ENCODE measurements around the gene KCND3. TPM values are rescaled to one million over a fixed set of nuclear protein-coding genes. Genes with fewer than 3 reads are reported as not detected.

KCND3 gene
- total RNA-seq, 1 donor from 2014 or later = 0.99 TPM

GRCh38 chr1:111956155-111956771, 33.2 kb downstream of the KCND3 start:
- no peak for DNase-seq

GRCh38 chr1:111955755-111956154, 33.7 kb downstream of the KCND3 start:
- DNase-seq = no peak

DNA sequence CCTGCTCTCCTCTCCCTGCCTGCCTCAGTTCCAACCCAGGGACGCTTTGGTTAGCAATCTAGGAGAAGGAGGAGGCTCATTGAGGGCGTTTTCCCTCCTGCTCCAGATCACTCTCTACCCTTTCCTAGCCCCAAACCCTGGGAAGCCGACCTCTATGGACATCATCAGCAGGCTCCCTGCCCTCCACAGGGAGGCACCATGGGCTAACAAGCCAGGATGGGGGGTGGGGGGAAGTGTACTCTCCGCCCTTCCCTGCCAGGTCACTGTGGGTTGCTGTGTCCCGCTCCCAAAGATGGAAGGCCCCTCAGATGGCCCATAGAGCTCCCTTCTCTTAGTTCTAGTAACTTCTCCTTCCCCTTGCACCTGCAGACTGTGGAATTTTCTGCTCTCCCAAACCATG, 35.7 kb downstream of the KCND3 start:
- DNase-seq = no peak

DNA sequence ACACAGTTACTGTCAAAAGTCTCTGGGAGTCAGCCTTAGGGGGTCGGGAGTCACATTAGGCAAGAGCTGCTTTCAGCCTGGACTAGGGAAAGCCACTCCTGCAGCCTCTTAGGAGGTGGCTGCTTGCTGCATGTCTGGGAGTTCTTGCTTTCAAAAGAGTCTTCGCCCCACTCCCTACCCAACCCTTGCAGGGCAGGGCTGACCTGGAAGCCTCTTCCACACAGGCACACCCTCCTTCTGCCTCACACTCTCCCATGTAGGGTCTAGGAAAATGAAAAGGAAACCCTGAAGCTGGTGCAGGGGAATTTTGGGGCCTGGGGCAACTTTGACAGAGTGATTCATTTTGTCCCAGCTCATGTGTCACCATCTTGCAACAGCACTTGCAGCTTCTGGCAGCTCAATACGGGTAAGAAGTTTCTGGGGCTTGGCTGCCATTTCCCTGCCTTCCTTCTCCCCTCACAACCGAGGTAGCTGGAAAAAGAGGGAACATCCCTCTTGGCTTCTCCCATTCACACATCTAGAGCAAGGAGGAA, 37.3 kb downstream of the KCND3 start:
- DNase-seq = no peak

DNA sequence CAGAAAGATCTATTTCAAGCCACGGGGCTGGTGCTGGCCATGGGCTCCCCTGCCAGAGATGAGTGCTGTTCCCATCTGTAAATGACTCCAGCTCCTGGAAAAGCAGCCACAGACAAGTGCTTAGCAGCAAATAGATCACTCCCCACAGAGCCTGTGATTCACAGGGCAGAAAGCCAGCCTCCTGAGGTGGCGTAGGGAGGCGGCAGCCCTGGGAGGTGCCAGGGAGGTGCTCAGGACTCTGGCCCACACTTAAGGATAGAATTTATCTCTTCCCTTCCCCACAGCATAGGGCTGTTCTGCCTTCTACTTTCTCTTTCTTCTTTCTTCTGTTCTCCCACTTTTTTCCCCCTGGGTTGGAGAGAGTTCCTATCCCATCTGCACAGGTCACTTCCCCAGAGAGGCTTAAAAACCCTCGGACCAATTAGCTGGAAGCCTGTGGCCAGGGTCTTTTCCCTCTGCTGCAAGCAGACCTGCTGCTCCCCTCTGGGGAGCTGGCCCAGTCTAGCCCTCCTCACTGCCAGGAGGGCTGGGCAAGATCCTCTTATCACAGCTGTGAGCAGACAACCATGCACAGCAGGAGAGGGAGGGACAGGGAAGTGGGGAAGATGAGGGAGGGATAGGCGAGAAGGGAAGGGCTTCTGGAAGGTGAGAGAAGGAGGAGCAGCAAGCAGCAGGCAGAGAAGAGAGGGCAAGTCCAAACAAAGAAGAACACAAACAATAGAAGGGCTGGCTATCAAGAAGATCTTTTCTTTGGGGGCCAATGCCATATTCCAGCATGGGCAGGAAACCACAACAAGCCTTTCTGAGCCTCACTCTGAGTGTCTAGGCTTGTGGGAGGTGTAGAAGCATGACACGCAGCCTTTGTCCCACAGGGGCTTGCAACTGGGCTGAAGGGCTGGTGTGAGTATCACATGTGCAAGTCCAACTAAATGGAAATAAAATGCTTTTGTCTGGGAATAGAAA, 41.0 kb downstream of the KCND3 start:
- no peak for DNase-seq

DNA sequence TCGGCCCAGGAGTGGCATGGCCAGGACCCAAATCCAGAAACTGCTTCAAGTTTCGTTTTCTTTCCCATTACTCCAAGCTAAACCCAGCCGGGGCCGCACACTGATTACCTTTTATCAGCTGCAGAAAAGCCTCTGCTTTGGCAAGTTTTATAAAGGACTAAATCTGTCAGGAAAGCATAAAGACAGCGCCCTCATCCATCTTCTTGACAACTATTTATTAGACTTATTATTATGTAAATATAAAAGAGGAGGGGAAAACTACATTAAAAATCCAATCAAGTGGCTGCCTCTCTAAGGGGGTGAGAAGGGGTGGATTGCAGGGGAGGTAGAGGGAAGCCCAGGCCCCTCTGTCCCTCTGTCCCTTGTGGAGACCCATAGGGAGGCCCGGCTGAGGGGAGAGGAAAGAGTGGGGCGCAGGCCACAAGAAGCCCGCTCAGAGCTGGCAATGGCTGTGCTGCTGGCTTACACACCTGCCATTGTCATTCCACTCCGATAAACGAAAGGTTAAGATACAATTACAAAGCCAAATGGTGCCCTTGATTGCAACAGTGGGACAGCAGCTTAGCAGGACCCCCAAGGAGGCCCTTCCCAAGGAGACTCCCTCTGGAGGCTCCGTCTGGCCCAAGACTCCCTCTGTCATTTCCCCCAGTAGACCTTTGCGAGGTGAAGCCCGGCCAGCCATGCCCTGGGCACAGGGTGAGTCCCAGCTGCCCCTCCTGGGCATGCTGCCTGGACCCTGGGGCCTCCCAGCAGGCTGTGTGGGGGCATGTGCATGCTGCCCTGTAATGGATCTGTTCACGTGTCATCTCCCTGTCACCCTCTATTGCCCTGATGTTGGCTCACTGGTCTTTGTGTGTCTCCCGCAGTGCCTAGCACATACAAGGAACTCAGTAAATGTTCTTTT, 45.4 kb downstream of the KCND3 start:
- DNase-seq = no peak

DNA sequence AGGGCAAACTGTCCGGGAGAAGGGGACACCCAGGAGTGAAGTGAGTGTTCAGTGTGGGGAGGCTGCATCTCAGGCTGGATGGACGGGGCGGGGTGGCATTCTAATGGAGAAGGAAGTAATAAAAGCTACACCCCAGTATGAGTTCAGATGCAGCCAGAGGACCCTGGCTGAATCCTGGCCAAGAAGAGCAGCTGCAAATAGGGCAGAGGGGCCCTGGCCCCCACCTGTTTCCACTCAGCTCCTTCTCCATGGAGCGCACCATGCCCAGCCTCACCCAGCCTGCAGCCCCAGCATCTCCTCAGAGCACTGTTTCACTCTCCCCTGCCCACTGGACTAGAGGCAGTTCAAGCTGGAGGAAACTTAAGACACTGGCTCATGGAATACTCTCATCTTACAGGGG, 46.4 kb downstream of the KCND3 start:
- no peak for DNase-seq

DNA sequence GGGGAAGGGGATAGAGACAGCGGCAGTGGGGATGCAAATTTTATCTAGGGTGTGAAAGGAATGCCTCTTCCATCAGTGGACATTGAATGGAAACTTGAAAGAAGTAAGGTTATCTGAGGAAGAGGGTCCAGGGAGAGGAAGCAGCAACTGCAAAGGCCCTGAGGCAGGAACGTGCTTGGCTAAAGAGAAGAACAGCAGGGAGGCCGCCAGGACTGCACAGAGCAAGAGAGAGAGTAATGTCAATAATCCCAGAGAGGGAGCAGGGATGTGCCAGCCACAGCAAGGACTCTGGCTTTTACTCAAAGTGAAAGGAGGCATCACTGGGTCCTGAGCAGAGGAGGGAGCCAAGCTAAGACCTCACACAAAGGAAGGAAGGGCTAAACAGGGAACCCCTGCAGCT, 50.9 kb downstream of the KCND3 start:
- DNase-seq = no peak

DNA sequence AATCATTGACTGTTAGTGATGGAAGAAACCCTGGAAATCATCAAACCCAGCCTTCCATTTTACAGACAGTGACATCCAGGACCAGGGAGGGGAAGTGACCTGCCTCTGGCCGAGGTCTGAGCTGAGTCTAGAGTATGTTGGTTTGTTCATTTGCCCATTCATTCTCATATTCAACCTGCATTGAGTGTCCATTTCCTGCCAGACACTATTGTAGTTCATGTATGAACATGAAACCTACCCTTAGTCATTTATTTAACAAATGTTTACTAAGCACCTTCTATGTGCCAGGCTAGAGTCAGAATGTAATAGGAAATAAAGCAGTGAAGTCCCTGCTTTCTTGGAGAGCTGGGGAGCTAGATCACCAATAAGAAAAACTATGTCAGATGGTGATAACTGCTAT, 51.3 kb downstream of the KCND3 start:
- no peak for DNase-seq

- DNase-seq = no peak
Measured at GRCh38 chr1:111937147-111937725, 52.2 kb downstream of the KCND3 start.

GRCh38 chr1:111934106-111934852, 55.2 kb downstream of the KCND3 start:
- DNase-seq = no peak

GRCh38 chr1:111930356-111930755, 59.1 kb downstream of the KCND3 start:
- no peak for DNase-seq

DNA sequence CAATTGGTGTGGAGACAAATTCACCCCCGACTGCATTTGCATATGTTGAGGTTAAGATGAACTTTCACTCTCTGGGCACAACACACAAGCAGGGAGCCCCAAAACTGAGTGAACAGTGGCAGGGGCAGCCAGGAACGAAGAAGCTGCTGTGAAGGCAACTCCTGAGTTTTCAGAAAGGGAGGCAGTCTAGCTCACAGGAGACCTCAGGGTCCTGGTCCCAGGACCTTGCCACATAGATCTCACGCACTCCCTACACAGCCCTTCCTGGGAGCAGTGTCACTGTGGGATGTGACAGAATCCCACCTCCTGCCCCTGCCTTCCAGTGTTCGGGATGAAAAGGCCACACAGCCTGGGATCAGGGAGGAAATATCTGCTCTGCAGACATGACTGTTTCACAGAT, 60.9 kb downstream of the KCND3 start:
- DNase-seq = no peak

DNA sequence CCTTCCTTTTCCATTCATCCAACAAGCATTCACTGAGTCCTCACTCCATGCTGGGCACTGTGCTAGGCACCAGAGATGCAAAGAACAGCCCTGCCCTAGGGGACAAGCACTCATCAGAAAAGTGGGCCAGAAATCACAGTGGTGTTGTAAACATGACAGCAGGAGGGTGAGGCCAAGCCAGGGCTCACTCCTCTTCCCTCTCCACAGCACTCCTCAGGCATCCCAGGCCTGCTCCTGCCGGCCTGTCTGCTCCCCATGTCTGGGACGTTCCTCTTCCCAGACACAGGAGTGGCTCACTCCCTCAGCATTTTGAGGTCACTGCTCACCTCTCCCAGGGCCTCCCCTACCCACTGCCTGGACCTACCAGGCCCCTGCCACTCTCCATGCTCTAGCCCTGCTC, 61.8 kb downstream of the KCND3 start:
- no peak for DNase-seq

DNA sequence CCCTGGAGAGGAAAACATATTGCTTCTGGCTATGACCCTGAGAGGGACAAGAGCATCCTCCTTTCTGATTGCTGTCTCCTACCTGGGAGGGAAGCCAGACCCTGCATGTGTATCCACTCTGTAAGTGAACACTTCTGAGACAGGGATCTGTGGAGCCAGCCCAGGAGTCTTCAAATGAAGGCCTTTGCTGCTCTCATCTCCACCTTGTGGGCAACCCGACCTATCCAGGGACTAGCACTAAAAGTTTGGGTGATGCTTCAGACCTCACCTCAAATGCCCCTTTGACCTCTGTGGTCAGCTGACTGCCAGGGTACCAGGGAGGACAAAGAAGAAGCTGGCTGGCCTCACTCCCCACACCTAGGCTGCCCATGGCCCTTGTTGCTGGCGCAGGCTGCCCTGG, 64.7 kb downstream of the KCND3 start:
- no peak for DNase-seq

DNA sequence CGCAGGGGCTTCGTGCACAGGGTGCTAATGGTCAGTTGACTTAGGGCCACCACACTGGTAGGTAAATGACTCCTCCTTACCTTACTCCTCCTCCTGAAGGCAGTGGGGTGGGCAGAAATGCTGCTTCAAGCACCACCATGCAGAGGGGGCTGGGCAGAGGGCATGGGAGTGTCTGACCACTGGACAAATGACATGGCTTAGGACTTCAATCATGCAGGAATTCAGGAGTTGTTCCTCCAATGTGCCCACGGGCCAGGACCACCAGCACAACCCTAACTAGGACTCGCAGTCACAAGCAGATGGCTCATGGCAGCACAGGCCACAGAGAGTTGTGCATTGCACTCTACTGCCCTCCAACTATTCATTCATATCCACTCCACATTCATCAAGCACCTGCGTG, 65.7 kb downstream of the KCND3 start:
- no peak for DNase-seq

DNA sequence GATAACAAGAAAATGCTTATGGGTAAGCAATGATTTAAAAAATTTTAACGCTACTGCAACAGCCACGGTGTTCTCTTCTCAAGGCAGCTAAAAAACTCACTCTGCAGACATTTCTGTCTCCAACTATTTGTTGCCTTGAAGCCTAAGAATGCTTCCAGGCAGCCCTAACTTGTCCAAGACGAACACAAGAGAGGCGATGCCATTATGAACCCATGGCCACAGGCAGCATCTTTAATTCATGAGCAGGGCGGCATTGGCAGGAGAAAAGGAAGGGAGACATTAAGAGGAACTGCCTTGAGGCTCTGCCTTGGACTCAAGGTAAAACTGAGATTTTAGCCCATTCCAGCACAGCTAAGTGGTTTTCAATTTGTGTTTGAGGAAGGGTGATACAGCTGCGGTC, 67.5 kb downstream of the KCND3 start:
- no peak for DNase-seq

DNA sequence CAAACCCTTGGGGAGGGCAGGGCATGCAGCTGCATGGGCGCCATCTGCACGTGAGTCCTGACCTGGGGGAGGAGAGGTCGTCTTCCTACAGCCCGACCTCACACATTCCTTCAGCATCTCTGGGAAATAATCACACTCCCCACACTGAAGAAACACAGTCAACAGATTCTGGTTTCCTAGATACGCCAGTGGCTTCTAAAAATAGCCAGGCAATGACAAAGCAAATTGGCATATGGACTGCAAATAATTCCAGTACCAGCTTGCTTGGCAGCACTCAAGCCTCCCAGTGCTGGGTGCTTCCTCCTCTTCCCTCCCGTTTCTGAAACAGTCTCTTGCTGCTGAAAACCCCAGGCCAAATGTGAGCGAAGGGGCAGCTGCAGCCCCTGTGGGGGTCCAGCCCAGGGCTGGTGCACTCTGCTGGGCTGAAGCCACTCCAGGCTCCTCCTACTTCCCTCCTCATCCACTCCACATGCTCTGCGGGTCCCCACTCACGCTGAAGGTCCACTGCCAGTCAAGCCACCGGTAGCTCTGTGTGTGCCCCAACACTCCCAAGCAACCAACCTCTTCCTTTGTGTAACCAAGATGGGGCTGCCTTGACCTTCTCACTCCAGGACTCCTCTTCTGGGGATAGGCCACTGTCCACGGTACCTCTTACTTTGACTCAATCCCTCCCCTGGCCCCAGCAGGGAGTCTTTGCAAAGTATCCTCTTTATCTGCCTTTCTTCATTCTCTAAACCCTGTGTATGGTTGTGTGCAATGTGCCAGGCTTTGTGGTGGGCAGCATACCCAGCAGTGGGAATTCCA, 69.0 kb downstream of the KCND3 start:
- no peak for DNase-seq

DNA sequence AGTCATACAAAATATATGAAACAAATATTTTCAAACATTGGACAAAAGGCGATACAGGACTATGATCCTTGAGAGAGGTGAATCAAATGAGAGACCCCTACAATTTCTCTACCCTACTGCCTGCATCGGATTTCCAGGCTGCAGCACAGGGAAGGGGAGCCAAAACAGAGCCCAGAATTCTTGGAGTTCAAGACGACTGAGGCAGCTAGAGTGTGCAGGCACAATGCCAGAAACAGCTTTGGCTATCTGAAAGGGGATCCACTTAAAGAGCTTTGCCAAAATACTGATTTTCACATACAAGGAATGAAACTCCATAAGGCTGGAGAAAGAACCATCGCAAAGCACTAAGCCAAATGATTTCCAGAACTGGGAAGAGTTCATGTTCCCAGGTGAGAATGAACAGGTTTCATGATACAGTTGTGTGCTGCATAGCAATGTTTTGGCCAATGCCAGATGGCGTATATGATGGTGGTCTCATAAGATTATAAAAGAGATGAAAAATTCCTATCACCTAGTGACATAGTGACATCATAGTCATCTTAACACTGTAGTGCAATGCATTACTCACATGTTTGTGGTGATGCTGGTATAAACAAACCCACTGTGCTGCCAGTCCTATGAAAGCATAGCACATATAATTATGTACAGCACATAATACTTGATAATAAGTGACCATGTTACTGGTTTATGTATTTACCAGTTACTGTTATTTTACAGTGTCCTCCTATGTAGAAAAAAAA, 77.5 kb downstream of the KCND3 start:
- no peak for DNase-seq

DNA sequence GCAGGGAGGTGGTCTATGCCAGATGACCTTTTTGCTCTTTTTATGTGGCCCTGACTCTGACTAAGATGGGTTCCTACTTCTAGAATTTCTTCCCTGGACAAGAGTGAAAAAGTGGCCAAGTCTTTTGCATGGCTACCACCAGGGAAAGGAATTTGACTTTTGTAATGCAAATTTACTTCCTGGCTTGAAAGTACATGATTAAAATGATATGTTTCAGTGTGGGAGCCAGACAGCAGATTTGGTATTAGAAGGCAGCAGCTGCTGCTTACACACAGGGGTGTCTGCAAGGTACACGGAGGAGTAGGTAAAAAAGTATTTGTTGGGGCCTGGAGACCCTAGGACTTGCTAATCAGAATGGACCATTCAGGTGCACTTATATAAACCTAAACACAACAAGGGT, 78.4 kb downstream of the KCND3 start:
- no peak for DNase-seq

All from skin of body (tissue), 2 donors.